DMS79 treated with DMSO at 0.1 percent for 48 hours (cell line): Measurements from ENCODE around the gene LHPP.
"Not testable (repeated sequence)": the region's sequence is repeated elsewhere in the genome, so short reads cannot be mapped to it uniquely, and the experiment has no call there.

Source experiments
- DNase-seq: peaks from one replicate; lab custom pipeline; 2025; lab: John Stamatoyannopoulos, UW

LHPP gene

DNA sequence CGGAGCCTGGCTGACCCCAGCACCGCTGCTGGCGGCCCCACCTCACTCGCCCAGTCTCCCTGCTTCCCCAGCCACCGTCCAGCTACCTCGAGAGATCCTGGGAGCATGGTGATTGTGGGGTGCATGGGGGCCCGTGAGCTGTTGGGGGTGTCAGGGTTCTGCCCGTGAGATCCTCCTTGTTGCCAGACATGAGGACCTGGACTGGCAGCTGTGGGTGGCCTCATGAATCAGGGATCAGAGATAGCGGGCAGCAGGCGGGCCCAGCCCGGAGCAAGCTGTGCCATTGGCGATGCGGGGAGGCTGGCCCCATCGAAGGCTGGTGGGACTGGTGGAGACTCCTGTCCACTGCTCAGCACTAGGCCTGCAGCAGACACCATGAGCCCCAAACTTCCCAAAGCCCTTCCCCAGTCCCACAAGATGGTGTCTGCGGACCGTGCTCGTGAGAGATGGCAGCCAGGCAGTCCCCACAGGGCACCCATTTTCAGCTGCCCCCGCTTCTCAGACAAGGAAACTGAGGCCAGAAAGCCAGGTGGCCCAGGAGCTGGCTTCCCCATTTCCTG, 75.6 kb downstream of the LHPP start:
- DNase-seq = no peak

DNA sequence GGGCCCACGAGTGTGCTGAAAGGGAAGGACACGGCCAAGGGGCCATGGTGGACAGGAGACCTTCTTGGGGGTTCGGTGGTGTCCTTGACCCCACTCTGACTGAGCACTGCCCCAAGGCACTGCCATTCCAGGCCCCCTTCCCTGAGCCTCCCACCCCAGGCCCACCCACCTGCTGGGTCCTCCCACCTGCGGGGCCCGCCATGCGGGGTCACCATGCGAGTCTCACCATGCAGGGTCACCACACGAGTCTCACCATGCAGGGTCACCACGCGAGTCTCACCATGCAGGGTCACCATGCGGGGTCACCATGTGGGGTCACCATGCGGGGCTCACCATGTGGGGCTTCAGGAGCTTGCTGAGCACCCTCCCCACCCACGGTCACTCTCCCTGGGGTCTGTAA, 76.3 kb downstream of the LHPP start:
- DNase-seq = no peak

DNA sequence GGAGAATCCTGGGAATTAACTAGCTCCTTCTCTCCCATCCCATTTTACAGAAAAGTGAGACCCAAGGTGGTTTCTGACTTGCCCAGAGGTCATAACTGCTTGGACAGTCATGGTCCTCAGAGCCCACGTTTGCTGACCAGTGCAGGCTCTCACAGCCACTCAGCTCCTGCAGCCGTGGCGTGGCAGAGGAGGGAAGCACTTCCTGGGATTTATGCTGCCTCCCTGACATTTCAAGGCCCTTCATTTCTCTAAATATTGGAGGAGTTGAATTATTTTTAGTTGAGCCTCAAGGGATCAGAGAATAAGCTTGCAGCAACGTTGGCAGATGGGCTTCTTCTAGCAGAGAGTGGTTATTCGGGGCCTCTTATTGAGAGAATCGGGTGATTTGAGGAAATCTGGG, 77.1 kb downstream of the LHPP start:
- DNase-seq = no peak

DNA sequence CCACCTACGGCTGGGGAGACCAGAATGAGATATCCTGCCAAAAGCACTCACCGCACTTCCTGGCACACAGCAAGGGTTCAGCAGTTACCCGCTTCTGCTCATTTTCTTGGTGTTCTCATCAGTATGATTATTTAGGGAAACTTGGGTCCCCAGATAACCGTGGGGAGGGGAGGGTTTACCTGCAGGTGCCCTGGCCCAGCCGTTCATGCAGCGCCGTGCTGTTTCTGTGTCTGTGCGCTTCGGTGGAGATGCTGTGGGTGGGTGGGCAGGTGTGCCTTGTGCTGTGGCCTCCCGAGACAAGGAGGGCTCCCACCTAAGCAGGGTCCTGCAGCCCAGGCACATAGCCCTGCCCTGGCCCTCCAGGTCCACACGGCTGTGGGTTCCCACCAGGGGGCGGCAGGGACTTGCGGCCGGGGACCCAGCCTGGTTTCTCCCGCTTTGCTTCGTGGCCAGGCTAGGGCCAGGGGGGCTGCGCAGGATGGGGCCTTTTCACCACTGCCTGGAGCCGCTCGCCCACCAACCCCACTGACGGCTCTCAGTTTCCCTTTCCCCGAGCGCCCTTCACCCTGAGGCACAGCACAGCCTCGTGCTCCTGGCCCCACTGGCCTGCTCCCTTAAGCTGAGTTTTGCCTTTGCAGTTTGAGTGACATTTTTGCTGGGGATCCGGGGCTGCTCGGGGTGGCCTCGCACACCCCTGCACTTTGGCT, 78.5 kb downstream of the LHPP start:
- no peak for DNase-seq

DNA sequence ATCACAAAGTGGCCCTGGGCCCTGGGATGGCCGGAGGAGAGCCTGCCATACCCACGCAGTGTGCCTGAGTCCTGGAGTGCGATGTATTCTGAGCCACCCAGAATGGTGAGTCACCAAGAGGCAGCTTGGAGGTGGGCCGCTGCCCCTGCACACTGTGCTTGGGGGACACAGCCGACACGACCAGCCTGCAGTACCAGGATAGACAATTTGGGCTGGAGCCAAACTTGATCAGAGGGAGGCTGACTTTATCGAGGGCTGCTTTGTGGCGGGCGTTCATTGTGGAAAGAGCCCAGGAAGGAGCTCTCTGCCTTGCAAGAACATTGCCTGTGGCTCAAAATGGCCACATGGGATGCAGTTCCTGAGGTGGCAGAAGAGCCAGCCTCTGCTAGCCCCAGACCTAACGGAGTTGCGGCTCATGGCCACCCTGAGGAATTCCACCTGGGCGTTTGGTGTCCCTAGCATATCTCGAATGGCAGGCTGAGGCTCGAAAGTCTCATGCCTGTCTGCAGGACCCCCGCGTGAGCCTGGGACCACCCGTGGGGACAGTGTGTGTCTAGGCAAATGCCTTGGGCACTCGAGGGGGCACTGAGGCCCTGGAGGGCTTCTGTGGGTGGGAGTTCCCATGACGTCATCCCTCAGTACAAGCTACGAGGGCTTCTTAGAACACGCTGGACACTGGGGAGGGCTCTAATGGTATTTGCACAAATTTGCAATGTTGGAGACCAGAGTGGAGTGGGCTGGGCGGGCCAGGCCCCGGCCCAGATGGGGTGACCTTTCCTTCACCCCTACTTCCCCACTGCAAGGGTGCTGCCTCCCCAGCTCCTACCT, 79.7 kb downstream of the LHPP start:
- DNase-seq = no peak

DNA sequence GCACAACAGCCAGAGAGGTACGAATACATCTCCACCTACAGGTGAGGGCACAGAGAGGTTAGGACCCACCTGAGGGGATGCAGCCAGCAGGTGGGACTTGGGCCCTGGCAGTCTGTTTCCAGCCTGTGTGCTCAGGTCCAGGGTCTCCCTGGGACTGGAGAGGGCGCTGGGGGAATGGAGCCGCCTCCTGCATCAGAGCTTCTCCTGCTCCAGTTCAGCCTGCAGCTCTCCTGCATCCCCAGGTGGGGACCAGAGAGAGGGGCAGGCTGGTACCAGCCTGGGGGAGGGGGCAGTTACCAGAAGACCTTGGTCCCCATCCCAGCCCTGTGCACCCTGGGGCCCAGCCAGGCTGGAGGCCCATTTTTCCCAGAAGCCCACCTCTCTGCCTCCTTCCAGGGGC, 80.7 kb downstream of the LHPP start:
- no peak for DNase-seq

DNA sequence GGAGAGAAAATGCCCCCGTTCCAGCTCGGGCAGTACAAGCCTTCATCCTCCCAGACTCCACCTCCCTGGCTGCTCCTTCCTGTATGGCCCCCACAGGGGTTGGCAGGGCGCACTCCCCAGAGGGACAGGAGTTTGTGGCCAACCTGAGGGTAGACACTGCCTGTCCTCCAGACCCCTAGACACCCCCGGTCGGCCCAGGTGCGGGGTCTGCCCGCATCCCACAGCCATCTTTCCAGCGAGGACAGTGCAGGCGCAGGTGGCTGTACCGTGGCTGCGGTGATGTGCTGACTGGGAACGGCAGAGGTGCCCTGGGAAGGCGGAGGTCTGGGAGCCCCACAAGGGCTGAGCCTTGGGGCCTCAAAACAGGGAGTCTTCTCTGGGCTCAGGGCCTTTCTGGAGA, 81.5 kb downstream of the LHPP start:
- DNase-seq = no peak

DNA sequence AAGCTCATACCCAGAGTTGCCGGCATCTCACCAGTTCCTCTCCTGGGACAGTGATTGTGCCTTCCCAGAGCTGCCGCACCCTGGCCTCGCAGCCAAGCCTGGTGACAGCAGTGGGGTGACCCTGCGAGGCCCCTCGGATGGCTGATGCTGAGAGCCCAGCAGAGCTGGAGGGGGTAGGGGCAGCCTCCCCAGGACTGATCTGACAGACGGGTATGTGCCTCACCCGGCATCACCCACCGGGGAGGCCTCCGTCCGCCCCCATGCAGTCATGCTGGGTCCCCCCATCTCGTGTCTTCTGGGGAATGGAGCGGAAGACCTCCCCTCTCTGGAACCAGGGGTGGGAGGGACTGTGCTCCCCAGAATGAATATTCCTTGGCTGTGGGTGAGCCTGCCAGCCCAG, 82.3 kb downstream of the LHPP start:
- no peak for DNase-seq

DNA sequence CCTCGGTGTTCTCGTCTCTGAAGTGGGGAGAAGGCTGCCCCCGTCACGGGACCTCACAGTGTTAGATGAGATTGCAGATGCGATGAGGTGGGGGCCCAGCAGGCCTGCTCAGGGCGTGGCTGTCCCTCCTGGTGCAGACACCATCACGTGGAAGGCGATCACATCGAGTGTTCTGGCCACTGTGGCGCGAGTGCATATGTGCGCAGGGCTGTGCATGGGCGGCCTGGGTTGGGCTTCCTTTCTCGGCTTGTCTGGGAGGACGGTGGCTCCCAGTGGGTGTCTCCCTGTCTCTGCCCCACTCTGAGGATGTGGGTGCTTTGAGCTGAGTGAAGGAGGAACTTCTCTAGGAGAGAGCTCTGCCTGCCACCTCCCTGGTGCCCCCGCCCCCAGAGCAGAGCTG, 83.1 kb downstream of the LHPP start:
- DNase-seq = no peak

DNA sequence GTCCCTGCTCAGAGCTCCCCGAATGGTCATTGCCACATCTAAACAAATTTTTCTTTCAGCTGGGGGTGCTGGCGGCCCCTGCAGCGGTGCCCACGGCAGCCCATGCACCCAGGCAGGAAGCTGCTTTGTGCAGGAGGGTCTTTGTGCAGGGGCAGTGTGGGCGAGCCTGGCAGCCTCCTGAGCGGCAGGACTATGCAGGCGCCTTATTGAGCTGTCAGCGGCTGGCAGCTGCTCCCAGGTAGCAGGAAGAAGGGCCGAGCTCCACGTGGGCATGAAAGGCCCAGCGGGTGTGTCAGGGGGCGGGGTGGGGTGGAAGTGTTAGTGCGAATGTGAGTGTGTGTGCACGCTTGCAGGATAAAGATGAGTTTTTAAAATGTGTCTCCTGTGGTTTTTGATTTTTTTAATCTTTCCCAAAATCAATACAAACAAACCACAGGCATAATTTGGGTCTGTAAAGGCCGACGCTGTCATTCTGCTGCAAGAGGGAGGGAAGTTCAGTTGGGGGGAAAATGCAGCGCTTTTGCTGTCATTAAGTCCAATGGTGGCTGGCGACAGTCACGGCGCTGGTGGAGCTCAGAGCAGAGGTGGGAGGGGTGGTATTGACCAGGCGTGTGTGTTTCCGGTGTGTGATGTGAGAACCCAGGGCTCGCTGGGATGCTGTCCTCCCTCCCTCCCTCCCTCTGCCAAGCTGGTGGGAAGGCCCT, 83.9 kb downstream of the LHPP start:
- peak; percentile 49 for DNase-seq

DNA sequence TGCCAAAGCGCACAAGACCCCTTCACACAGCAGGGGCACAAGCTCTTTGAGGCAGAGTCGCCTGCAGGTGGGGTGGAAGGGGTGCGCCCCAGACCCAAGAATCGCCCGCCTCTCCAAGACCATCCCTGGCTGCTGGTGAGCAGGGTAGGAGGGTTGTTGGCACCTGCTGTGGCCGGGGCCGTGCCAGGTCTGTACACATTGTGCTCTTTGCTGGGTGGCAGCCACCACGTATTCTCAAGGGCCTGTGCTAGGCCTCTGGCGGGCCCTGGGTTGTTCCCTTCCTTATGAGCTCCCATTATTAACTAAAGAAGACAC, 84.4 kb downstream of the LHPP start:
- peak; percentile 49 for DNase-seq

DNA sequence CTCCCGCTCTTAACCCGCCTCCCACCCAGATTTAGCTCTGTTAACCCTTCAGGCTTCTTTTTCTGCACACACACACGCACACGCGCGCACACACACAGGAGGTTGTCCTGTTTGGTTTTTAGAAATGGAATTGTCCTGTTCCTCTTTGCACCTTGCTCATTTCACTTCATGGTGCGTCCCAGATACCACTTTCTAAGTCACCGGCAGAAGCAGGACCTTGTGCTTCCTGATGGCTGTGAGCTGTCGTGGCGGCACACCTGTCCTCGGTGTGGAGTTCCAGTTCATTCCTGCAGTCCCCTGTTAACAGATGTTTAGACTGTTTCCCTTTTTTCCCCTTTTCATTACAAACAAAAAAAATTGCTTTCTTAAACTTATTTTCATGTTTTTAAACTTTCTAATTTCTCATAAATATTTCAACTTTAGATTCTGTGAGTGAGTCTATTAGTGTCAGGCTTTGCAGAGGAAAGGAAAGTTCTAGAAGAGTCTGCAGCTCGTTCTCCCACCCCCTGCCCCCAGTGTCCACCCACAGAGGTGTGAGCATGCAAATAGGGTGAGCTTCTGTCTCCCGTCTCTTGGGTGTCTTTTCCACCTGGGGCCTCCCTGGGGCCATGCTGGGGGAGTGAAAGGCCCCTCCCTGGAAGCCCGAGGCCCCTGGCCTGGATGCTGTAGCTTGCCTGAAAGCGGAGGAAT, 85.5 kb downstream of the LHPP start:
- DNase-seq = no peak

DNA sequence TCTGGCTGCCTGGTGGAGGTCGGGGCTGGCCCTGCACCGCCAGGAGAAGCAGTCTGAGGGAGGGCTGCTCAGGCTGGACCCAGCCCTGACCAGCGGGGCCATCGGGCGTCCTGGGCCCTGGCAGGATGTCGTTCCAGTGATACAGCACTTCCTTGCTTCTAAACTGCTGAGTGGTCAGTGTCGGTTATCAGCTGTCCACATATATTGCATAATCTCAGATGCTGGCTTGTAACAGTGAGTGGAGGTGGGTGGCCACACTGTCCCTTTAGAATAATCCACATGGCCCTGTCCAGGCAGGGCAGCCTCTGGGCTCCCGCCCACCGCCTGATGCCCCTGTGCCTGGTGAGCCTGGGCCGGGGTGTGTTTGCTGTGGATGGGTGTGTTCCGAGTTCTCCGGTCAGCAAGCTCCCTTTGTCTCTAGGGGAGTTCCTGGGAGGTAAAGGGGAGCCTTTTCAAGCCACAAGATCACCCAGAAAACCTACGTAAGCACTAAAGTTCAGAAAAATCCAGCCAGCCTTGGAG, 86.1 kb downstream of the LHPP start:
- DNase-seq = no peak

DNA sequence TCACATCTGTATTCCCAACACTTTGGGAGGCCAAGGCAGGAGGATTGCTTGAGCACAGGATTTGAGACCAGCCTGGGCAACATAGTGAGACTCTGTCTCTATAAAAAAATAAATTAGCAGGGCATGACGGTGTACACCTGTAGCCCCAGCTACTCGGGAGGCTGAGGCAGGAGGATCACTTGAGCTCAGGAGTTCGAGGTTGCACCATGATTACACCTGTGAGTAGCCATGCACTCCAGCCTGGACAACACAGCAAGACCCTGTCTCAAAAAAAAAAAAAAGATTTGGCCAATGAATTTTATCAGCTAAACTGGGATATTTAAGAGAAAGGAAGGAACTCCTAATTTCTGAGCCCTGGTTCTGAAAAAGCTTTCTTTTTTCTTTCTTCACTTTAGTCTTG, 87.5 kb downstream of the LHPP start:
- DNase-seq = not testable (repeated sequence)

DNA sequence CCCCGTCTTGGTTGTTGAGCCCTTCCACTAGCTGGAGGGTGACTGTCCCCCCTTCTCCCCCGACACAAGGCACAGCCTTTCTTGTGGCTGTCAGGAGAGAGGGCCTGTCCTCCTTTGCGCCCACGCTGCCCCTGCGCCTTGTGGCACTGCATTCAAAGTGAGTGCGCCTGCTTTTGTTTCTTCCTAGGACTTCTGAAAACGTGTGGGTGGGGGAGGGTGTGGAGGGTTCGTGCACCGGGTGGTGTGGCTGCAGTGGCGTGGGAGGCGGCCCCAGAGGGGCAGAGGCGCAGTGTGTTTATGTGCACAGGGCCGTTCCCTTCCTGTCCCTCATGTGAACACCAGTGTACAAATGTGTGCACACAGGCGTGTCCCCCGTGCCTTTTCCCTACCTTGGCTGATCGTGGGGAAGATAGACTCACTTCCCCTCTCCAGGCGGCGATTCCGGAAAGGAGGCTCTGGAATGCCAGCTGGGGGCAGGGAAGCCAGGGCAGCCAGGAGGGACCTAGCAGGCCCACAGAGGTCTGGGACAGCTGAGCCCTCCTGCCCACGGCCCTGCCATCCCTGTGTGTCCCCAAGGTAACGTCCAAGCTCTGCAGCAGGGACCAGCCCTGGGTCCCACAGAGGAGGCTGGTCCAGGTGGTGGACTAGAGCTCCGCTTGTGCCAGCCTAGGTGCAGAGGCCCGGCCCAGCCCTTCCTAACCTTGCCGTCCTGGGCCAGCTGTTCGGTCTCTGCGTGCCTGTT, 88.8 kb downstream of the LHPP start:
- DNase-seq = no peak

DNA sequence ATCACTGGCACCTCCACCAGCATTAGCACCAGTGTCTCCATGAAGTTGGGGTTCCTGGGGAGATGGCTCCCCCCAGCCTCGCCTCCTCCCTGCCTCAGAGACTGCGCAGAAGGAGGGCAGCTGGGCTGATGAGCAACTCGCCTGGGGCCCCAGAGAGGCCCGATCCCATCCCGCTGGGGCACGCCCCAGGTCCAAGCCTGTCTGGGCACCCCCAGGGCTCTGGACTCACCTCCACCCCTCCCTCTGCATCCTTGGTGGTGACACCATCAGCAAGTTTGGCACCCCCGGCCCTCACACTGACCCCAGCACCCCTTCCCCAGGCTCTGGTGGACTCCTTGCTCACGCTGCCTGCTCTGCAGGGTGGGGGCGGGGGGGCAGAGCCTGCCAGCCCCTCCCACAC, 89.5 kb downstream of the LHPP start:
- no peak for DNase-seq

DNA sequence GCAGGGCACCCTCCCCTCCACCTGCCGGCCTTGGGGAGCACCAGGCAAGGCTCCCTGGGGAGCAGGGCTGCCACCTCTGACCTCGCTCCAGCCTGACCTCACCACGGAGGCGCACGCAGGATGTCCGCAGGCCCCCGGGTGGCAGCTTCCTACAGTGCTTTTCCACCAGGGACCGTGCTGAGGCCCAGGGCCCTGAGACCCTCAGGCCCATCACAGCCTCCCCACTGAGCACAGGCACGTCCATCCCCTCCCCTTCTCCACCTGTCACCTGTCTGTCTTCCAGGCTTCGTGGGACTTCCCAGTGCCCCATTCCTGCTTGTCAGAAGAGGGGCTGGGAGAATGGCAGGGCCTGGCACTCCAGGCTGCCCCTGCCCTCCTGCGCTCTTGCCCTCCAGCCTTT, 90.1 kb downstream of the LHPP start:
- DNase-seq = no peak

DNA sequence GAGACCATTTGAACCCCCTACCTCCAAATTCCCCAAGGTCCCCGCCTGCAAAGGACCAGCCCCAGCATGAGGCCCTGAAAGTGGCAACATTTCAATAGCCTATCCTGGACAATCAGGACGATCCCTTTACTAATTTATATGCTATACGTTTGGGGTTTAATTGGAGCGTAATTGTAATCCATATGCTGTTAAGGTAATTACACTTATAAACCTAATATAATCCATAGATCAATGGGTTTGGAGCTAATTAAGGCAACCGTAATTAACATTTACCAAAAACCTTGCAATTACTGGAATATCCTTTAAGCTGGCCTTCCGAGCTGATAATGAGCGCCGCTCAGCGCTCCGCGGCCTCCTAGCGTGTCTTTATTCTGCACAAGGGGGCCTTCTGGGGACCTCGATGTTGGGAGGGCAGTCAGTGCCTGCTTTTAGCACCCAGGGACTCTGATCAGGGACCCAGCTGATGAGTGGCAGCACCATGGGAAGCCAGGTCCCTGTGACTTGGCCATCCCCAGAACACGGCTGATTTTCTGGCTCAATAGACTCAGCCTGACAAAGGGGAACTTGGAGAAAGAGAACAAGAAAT, 91.2 kb downstream of the LHPP start:
- DNase-seq = no peak

DNA sequence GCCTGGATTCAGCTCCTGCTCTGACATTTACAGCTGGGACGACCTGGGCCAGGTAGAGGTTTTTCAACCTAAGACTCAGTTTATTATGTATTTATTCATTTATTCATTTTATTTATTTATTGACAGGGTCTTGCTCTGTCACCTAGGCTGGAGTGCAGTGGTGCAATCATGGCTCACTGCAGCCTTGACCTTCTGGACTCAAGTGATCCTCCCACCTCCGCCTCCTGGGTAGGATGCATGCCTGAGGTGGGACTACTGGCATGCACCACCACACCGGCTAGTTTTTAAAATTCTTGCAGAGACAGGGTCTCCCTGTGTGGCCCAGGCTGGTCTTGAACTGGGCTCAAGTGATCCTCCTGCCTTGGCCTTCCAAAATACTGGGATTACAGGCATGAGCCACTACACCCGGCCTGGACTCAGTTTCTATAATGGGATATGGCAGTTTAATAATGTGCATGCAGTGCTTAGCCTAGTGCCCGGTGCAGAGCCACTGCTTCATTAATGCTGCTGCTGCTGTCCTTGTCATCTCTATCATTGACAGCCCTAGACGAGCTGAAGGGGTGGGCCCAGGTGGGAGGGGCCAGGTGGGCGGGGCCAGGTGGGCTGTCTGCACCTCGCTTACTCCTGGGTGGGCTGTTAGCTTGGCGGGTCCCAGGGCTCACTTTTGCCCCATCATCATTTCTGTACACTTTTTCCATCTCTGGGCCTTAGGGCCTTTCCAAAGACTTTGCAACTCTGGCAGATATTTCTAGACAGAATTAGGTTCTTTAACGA, 92.6 kb downstream of the LHPP start:
- DNase-seq = no peak

DNA sequence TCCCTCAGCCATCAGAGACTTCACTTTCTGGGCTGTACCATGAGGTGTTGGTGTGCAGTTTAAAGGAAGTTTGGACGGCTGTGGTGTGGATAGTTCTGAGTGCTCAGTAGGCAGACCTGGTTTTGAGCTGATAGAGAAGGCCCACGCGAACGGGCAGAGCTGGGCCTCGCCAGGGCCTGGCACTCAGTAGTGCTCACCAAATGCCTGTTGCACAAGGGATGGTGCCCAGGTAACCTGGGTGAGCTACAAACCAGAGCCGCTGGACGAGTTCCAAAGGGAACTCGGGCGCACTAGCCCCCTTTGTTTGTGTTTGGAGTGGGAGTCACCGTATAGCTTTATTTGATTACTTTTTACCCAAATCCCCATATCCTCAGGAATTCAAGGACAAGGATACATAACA, 95.5 kb downstream of the LHPP start:
- DNase-seq = no peak
